ENCODE measurements around the gene PAFAH1B2. TPM values are rescaled to one million over a fixed set of nuclear protein-coding genes. Genes with fewer than 3 reads are reported as not detected.

The PAFAH1B2 gene
- total and polyA plus RNA-seq, 2 experiments from 2014 or later, result 87.5 to 148 TPM

DNA sequence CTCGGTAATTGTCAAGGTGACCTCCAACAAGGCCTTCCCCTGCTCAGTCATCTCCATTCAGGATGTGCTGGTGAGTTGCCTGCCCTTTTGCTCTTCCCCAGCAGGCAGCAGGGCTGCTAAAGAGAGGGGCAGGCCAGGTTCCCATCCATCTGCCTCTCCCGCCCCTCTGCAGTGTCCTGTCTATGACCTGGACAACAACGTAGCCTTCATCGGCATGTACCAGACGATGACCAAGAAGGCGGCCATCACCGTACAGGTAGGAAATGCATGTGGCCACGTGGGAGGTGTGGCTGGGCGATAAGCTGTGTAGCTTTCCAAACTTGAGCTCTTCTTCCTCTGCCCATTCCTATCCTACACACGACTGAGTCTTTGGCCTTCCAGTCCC lies 38.5 kb downstream of the PAFAH1B2 start:
- DNase-seq (ENCODE audit: low spot score) (no peak), ATAC-seq (no peak)
- Histone ChIP-seq H3K9me2 (ENCODE audit: insufficient read depth) (no peaks in the 10 kb centered on the region), H3K4me2 (no peak overlapping the region), H3K27me3 (ENCODE audit: insufficient read depth) (no peaks in the 10 kb centered on the region), H3F3A (replicated peaks; ENCODE audit: low read depth) (peaks cover 20% of the 10 kb centered on the region), H3K79me2 (replicated peaks; ENCODE audit: insufficient read depth) (peaks cover 5% of the 10 kb centered on the region; the same call in 1 of the 2 replicates), H3K4me1 (ENCODE audit: insufficient read depth) (peaks cover 24% of the 10 kb centered on the region), H3K27ac (ENCODE audit: low read depth) (no peak overlapping the region), H2AFZ (no peak overlapping the region), H3K36me3 (ENCODE audit: insufficient read depth) (no peaks in the 10 kb centered on the region), H4K20me1 (replicated peaks; ENCODE audit: insufficient read depth) (no peaks in the 10 kb centered on the region), H3K4me3 (no peak overlapping the region)
- peaks cover 2% of the 10 kb centered on the region; the same call in 2 of the 3 replicates for H3K36me3 Mint-ChIP-seq (ENCODE audit: low read depth)
- TF ChIP-seq, protein P1, sequence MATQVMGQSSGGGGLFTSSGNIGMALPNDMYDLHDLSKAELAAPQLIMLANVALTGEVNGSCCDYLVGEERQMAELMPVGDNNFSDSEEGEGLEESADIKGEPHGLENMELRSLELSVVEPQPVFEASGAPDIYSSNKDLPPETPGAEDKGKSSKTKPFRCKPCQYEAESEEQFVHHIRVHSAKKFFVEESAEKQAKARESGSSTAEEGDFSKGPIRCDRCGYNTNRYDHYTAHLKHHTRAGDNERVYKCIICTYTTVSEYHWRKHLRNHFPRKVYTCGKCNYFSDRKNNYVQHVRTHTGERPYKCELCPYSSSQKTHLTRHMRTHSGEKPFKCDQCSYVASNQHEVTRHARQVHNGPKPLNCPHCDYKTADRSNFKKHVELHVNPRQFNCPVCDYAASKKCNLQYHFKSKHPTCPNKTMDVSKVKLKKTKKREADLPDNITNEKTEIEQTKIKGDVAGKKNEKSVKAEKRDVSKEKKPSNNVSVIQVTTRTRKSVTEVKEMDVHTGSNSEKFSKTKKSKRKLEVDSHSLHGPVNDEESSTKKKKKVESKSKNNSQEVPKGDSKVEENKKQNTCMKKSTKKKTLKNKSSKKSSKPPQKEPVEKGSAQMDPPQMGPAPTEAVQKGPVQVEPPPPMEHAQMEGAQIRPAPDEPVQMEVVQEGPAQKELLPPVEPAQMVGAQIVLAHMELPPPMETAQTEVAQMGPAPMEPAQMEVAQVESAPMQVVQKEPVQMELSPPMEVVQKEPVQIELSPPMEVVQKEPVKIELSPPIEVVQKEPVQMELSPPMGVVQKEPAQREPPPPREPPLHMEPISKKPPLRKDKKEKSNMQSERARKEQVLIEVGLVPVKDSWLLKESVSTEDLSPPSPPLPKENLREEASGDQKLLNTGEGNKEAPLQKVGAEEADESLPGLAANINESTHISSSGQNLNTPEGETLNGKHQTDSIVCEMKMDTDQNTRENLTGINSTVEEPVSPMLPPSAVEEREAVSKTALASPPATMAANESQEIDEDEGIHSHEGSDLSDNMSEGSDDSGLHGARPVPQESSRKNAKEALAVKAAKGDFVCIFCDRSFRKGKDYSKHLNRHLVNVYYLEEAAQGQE (IDR thresholded peaks at IDR 0.05; ENCODE audit: unreplicated experiment), result no peak
- TF ChIP-seq CREB1 (CRISPR knock-in tag; IDR thresholded peaks at IDR 0.05; ENCODE audit: low read depth), result no peak
- TF ChIP-seq EZH2 (IDR thresholded peaks at IDR 0.05; ENCODE audit: low read depth, unreplicated experiment), result no peak
- no peak for TF ChIP-seq STAT1 (IDR thresholded peaks at IDR 0.05; ENCODE audit: unreplicated experiment)
- TF ChIP-seq EZH2phosphoT487 (IDR thresholded peaks at IDR 0.05; ENCODE audit: unreplicated experiment), result no peak
- TF ChIP-seq, protein P2, sequence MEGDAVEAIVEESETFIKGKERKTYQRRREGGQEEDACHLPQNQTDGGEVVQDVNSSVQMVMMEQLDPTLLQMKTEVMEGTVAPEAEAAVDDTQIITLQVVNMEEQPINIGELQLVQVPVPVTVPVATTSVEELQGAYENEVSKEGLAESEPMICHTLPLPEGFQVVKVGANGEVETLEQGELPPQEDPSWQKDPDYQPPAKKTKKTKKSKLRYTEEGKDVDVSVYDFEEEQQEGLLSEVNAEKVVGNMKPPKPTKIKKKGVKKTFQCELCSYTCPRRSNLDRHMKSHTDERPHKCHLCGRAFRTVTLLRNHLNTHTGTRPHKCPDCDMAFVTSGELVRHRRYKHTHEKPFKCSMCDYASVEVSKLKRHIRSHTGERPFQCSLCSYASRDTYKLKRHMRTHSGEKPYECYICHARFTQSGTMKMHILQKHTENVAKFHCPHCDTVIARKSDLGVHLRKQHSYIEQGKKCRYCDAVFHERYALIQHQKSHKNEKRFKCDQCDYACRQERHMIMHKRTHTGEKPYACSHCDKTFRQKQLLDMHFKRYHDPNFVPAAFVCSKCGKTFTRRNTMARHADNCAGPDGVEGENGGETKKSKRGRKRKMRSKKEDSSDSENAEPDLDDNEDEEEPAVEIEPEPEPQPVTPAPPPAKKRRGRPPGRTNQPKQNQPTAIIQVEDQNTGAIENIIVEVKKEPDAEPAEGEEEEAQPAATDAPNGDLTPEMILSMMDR (conservative IDR thresholded peaks at IDR 0.05; ENCODE audit: low read depth in 2 of 2), result no peak
- no peak for TF ChIP-seq NANOG (IDR thresholded peaks at IDR 0.05; ENCODE audit: borderline replicate concordance)
- TF ChIP-seq POLR2AphosphoS5 (IDR thresholded peaks at IDR 0.05; ENCODE audit: low read depth), result no peak
- TF ChIP-seq ETS1 (IDR thresholded peaks at IDR 0.05), result no peak
- TF ChIP-seq, protein P3, sequence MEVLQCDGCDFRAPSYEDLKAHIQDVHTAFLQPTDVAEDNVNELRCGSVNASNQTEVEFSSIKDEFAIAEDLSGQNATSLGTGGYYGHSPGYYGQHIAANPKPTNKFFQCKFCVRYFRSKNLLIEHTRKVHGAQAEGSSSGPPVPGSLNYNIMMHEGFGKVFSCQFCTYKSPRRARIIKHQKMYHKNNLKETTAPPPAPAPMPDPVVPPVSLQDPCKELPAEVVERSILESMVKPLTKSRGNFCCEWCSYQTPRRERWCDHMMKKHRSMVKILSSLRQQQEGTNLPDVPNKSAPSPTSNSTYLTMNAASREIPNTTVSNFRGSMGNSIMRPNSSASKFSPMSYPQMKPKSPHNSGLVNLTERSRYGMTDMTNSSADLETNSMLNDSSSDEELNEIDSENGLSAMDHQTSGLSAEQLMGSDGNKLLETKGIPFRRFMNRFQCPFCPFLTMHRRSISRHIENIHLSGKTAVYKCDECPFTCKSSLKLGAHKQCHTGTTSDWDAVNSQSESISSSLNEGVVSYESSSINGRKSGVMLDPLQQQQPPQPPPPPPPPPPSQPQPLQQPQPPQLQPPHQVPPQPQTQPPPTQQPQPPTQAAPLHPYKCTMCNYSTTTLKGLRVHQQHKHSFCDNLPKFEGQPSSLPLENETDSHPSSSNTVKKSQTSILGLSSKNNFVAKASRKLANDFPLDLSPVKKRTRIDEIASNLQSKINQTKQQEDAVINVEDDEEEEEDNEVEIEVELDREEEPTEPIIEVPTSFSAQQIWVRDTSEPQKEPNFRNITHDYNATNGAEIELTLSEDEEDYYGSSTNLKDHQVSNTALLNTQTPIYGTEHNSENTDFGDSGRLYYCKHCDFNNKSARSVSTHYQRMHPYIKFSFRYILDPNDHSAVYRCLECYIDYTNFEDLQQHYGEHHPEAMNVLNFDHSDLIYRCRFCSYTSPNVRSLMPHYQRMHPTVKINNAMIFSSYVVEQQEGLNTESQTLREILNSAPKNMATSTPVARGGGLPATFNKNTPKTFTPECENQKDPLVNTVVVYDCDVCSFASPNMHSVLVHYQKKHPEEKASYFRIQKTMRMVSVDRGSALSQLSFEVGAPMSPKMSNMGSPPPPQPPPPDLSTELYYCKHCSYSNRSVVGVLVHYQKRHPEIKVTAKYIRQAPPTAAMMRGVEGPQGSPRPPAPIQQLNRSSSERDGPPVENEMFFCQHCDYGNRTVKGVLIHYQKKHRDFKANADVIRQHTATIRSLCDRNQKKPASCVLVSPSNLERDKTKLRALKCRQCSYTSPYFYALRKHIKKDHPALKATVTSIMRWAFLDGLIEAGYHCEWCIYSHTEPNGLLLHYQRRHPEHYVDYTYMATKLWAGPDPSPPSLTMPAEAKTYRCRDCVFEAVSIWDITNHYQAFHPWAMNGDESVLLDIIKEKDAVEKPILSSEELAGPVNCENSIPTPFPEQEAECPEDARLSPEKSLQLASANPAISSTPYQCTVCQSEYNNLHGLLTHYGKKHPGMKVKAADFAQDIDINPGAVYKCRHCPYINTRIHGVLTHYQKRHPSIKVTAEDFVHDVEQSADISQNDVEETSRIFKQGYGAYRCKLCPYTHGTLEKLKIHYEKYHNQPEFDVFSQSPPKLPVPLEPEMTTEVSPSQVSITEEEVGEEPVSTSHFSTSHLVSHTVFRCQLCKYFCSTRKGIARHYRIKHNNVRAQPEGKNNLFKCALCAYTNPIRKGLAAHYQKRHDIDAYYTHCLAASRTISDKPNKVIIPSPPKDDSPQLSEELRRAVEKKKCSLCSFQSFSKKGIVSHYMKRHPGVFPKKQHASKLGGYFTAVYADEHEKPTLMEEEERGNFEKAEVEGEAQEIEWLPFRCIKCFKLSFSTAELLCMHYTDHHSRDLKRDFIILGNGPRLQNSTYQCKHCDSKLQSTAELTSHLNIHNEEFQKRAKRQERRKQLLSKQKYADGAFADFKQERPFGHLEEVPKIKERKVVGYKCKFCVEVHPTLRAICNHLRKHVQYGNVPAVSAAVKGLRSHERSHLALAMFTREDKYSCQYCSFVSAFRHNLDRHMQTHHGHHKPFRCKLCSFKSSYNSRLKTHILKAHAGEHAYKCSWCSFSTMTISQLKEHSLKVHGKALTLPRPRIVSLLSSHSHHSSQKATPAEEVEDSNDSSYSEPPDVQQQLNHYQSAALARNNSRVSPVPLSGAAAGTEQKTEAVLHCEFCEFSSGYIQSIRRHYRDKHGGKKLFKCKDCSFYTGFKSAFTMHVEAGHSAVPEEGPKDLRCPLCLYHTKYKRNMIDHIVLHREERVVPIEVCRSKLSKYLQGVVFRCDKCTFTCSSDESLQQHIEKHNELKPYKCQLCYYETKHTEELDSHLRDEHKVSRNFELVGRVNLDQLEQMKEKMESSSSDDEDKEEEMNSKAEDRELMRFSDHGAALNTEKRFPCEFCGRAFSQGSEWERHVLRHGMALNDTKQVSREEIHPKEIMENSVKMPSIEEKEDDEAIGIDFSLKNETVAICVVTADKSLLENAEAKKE (CRISPR knock-in tag; IDR thresholded peaks at IDR 0.05), result no peak
- TF ChIP-seq ZNF114 (CRISPR knock-in tag; IDR thresholded peaks at IDR 0.05), result no peak
- TF ChIP-seq JUNB (IDR thresholded peaks at IDR 0.05; ENCODE audit: unreplicated experiment), result no peak
- TF ChIP-seq ZNF331 (CRISPR knock-in tag; IDR thresholded peaks at IDR 0.05; ENCODE audit: low read depth), result no peak
- peaks cover 20% of the 10 kb centered on the region for H3K27me3 Mint-ChIP-seq (ENCODE audit: insufficient read depth, low read depth, poor library complexity)
- H3K27ac Mint-ChIP-seq, result no peak overlapping the region
- no peaks in the 10 kb centered on the region for H3K9me3 Mint-ChIP-seq
- peaks cover 26% of the 10 kb centered on the region for H3K4me1 Mint-ChIP-seq
- H3K4me3 Mint-ChIP-seq, result no peak overlapping the region; the same call in 2 of the 3 replicates

Data from GM23338 (cell line).